ENCODE measurements around the gene SLC30A3.

DNA sequence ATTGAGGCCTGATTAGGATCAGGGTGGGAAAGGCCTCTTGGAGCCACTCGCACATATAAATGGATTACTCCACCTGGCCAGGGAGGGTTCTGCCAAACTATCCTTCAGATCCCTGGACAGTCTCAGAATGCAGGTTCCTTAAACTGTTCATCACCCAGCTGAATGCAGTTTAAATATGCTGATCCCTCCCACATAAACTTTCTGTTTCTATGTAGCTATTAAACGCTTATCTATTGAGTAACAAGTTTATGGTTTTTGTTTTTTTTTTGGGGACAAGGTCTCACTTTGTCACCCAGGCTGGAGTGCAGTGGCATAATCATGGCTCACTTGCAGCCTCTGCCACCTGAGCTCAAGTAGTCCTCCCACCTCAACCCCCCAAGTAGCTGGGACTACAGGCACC is 43.8 kb downstream of the SLC30A3 start:
- TF ChIP-seq, protein P1, sequence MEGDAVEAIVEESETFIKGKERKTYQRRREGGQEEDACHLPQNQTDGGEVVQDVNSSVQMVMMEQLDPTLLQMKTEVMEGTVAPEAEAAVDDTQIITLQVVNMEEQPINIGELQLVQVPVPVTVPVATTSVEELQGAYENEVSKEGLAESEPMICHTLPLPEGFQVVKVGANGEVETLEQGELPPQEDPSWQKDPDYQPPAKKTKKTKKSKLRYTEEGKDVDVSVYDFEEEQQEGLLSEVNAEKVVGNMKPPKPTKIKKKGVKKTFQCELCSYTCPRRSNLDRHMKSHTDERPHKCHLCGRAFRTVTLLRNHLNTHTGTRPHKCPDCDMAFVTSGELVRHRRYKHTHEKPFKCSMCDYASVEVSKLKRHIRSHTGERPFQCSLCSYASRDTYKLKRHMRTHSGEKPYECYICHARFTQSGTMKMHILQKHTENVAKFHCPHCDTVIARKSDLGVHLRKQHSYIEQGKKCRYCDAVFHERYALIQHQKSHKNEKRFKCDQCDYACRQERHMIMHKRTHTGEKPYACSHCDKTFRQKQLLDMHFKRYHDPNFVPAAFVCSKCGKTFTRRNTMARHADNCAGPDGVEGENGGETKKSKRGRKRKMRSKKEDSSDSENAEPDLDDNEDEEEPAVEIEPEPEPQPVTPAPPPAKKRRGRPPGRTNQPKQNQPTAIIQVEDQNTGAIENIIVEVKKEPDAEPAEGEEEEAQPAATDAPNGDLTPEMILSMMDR (conservative IDR thresholded peaks at IDR 0.05; ENCODE audit: low read depth, low read length): no peak
- TF ChIP-seq CHD1 (IDR thresholded peaks at IDR 0.05; ENCODE audit: low read depth, low read length) (no peak), POLR2A (IDR thresholded peaks at IDR 0.05; ENCODE audit: low read depth, low read length) (no peak), MXI1 (IDR thresholded peaks at IDR 0.05; ENCODE audit: borderline replicate concordance, low read depth, low read length) (no peak), ELK1 (IDR thresholded peaks at IDR 0.05; ENCODE audit: borderline replicate concordance, low read depth, low read length) (no peak), USF2 (IDR thresholded peaks at IDR 0.05; ENCODE audit: low read depth, low read length) (no peak), NFE2L2 (IDR thresholded peaks at IDR 0.05; ENCODE audit: low read depth, low read length) (no peak), BHLHE40 (IDR thresholded peaks at IDR 0.05; ENCODE audit: low read depth, low read length) (no peak)

All from IMR-90 (cell line).